Right lobe of liver (tissue), 4 donors: ENCODE results near the gene FANCF.

Experiments
- CTCF ChIP-seq, 4 donors: fragments of 200-600 bp in 3 of 4; fragments of 450-650 bp in 1 of 4; IDR thresholded peaks; one replicate each; pipeline versions ENCODE4 v1.5.1 to v1.8.0; 2016 to 2022; ENCODE audit warnings: antibody characterized with exemption in 4 of 4, mild to moderate bottlenecking in 2 of 4
- POLR2A ChIP-seq: fragments of 450-650 bp; IDR thresholded peaks from one replicate; pipeline ENCODE4 v1.6.1; 2017; ENCODE audit warnings: antibody characterized with exemption, mild to moderate bottlenecking
- donor health status: DM: no; HTN: no; CAD: no.
- donor health status: DM: no; HTN: no; CAD: no.
- donor health status: DM: no; HTN: yes; CAD: no.

- TF ChIP-seq CTCF (IDR thresholded peaks at IDR 0.05): no peak
- no peak for TF ChIP-seq POLR2A
Observed at GRCh38 chr11:22577854-22578253, 47.8 kb downstream of the FANCF start.
